Measurements from ENCODE around the gene BAG5.
"Not testable (repeated sequence)": the region's sequence is repeated elsewhere in the genome, so short reads cannot be mapped to it uniquely, and the experiment has no call there.

Gene BAG5

GRCh38 chr14:103533999-103534575, 28.4 kb downstream of the BAG5 start:
- no peak for DNase-seq

- DNase-seq: no peak
Measured at GRCh38 chr14:103533137-103533998, 29.1 kb downstream of the BAG5 start.

- DNase-seq: no peak
Measured at GRCh38 chr14:103532216-103533136, 30.0 kb downstream of the BAG5 start.

GRCh38 chr14:103531421-103532215, 30.8 kb downstream of the BAG5 start:
- DNase-seq: no peak

- DNase-seq: no peak
Measured at GRCh38 chr14:103530831-103531230, 31.6 kb downstream of the BAG5 start.

- peak; percentile 18 for DNase-seq
Measured at GRCh38 chr14:103530390-103530789, 32.1 kb downstream of the BAG5 start.

- no peak for DNase-seq
Measured at GRCh38 chr14:103529383-103530365, 32.8 kb downstream of the BAG5 start.

GRCh38 chr14:103528587-103529382, 33.7 kb downstream of the BAG5 start, which contains the start of gene TRMT61A:
Gene TRMT61A, plus strand, starts transcription at chr14:103529196. Its CDS starts 783 bp downstream, at chr14:103529979.
- peak; percentile 84 for DNase-seq

GRCh38 chr14:103528146-103528586, 34.3 kb downstream of the BAG5 start:
- no peak for DNase-seq

- peak; percentile 14 for DNase-seq
Measured at GRCh38 chr14:103527408-103528145, 34.9 kb downstream of the BAG5 start.

GRCh38 chr14:103526914-103527248, 35.6 kb downstream of the BAG5 start:
- DNase-seq: no peak

GRCh38 chr14:103526247-103526913, 36.1 kb downstream of the BAG5 start:
- DNase-seq: no peak

GRCh38 chr14:103525430-103526246, 36.8 kb downstream of the BAG5 start:
- DNase-seq: not testable (repeated sequence)

- no peak for DNase-seq
Measured at GRCh38 chr14:103524002-103524935, 38.2 kb downstream of the BAG5 start.

GRCh38 chr14:103523575-103523954, 38.9 kb downstream of the BAG5 start:
- DNase-seq: no peak

- peak; percentile 40 for DNase-seq
Measured at GRCh38 chr14:103522649-103523574, 39.5 kb downstream of the BAG5 start, which contains the start of gene CKB. Gene CKB, minus strand, starts transcription at chr14:103522830. Its CDS starts 337 bp downstream, at chr14:103522493.
